OCI-LY3 (cell line): ENCODE results near the gene SAMD13.

ENCODE experiments used
- H2AFZ ChIP-seq: fragments of 200-600, 300-600 bp; shearing (Covaris generic); 2 replicates; pipeline ENCODE4 v1.6.0; 2014; ENCODE audit warnings: antibody characterized with exemption, low read depth, low read length
- H3K27ac ChIP-seq: fragments of 200-600, 300-600 bp; sonication (generic); 2 replicates; pipeline ENCODE4 v1.5.1; 2014; ENCODE audit warnings: mild to moderate bottlenecking, low read length, moderate library complexity, mixed read lengths
- H3K27me3 ChIP-seq: fragments of 200-600, 300-600 bp; sonication (generic); 2 replicates; pipeline ENCODE4 v1.6.1; 2014; ENCODE audit warnings: low read depth, low read length, mixed read lengths
- H3K36me3 ChIP-seq: fragments of 200-600, 300-600 bp; sonication (generic); replicated peaks from 2 replicates; pipeline ENCODE3; 2014; ENCODE audit warnings: low read depth, low read length, mixed read lengths
- H3K4me1 ChIP-seq: fragments of 300-600, 200-600 bp; sonication (generic); 2 replicates; pipeline ENCODE4 v1.6.1; 2014; ENCODE audit warnings: low read length, mixed read lengths
- H3K4me2 ChIP-seq: fragments of 200-600, 300-600 bp; sonication (generic); 2 replicates; pipeline ENCODE4 v1.6.1; 2014; ENCODE audit warnings: low read length, mixed read lengths
- H3K4me3 ChIP-seq: fragments of 300-600, 200-600 bp; sonication (generic); 2 replicates; pipeline ENCODE4 v1.5.1; 2014; ENCODE audit warnings: antibody characterized with exemption, mild to moderate bottlenecking, low read length, moderate library complexity
- H3K79me2 ChIP-seq: fragments of 300-600, 200-600 bp; shearing (Covaris generic); 2 replicates; pipeline ENCODE4 v1.6.1; 2014; ENCODE audit warnings: mild to moderate bottlenecking, low read length, mixed read lengths
- H3K9ac ChIP-seq: fragments of 300-600, 200-600 bp; shearing (Covaris generic); 2 replicates; pipeline ENCODE4 v1.6.0; 2014; ENCODE audit warnings: mild to moderate bottlenecking, low read length, moderate library complexity
- H3K9me3 ChIP-seq: fragments of 200-600, 300-600 bp; shearing (Covaris generic); 2 replicates; pipeline ENCODE4 v1.6.1; 2014; ENCODE audit warnings: low read length, mixed read lengths; ENCODE audit not compliant: insufficient read depth
- H4K20me1 ChIP-seq: fragments of 200-600, 300-600 bp; sonication (generic); 2 replicates; pipeline ENCODE4 v1.6.1; 2016; ENCODE audit warnings: low read length, mixed read lengths; ENCODE audit not compliant: insufficient read depth
- EZH2phosphoT487 ChIP-seq: fragments of 200-600 bp; shearing (Covaris generic); IDR thresholded peaks from 2 replicates; pipeline ENCODE4 v1.6.1; 2018; ENCODE audit warnings: antibody characterized with exemption, mixed run types, low read depth
- TF ChIP-seq, protein P1 (sequence below): fragments of 200-600, 300-600 bp; sonication (generic); IDR thresholded peaks from 2 replicates; pipeline ENCODE4 v1.5.1; 2014; ENCODE audit warnings: antibody characterized with exemption, low read length, low read depth

The SAMD13 gene

DNA sequence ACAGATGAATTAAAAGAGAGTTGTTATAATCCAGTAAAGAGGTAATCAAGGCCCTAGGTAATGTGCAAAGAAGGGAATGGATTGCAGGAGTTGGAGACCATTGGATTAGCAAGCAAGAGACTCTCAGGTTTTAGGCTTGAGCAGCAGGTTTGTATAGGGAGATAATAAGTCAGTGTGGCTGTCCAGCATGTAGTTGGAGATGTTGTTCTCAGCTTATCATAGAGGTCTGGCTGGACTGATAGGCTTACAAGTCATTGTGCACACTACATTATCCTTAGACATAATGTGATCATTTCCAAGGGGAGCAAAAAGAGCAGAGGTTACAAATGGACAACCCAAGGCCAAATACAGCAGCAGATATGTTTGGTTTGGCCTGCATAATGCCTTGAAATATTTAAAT lies 45.9 kb upstream of the SAMD13 start:
- Histone ChIP-seq H2AFZ (no peak overlapping the region), H3K79me2 (no peaks in the 10 kb centered on the region), H3K9me3 (no peaks in the 10 kb centered on the region), H3K27ac (no peak overlapping the region), H3K36me3 (no peaks in the 10 kb centered on the region), H3K4me2 (no peak overlapping the region), H3K9ac (no peak overlapping the region), H4K20me1 (no peaks in the 10 kb centered on the region), H3K4me1 (no peaks in the 10 kb centered on the region), H3K4me3 (no peak overlapping the region), H3K27me3 (no peaks in the 10 kb centered on the region)
- TF ChIP-seq EZH2phosphoT487, result no peak
- TF ChIP-seq, protein P1, sequence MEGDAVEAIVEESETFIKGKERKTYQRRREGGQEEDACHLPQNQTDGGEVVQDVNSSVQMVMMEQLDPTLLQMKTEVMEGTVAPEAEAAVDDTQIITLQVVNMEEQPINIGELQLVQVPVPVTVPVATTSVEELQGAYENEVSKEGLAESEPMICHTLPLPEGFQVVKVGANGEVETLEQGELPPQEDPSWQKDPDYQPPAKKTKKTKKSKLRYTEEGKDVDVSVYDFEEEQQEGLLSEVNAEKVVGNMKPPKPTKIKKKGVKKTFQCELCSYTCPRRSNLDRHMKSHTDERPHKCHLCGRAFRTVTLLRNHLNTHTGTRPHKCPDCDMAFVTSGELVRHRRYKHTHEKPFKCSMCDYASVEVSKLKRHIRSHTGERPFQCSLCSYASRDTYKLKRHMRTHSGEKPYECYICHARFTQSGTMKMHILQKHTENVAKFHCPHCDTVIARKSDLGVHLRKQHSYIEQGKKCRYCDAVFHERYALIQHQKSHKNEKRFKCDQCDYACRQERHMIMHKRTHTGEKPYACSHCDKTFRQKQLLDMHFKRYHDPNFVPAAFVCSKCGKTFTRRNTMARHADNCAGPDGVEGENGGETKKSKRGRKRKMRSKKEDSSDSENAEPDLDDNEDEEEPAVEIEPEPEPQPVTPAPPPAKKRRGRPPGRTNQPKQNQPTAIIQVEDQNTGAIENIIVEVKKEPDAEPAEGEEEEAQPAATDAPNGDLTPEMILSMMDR, result no peak

DNA sequence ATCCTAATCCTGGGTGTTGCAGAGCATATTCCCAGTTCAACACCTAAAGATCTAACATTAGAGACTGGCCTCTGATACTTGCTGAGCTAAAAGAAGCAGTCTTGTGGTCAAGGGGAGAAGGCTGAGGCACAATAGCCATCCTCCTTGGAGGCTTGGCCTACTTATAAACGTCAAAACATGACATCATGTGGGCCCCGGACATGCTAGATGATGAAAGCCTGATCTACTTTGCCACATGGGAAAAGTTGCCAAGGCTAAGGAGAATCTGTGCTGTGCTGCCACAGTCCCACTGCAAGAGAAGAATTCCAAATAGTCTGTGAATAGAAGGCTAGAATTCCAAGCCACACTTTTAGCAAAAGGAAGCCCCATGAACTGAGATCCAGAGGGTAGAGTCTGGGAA lies 43.9 kb upstream of the SAMD13 start:
- H3K9me3 ChIP-seq, result no peaks in the 10 kb centered on the region
- no peaks in the 10 kb centered on the region for H3K27me3 ChIP-seq
- H3K79me2 ChIP-seq, result no peaks in the 10 kb centered on the region
- no peak overlapping the region for H3K4me2 ChIP-seq
- no peak overlapping the region for H2AFZ ChIP-seq
- no peak overlapping the region for H3K4me3 ChIP-seq
- H3K9ac ChIP-seq, result no peak overlapping the region
- no peak overlapping the region for H3K27ac ChIP-seq
- H3K36me3 ChIP-seq, result no peaks in the 10 kb centered on the region
- TF ChIP-seq, protein P1, result no peak
- no peaks in the 10 kb centered on the region for H3K4me1 ChIP-seq
- H4K20me1 ChIP-seq, result no peaks in the 10 kb centered on the region

DNA sequence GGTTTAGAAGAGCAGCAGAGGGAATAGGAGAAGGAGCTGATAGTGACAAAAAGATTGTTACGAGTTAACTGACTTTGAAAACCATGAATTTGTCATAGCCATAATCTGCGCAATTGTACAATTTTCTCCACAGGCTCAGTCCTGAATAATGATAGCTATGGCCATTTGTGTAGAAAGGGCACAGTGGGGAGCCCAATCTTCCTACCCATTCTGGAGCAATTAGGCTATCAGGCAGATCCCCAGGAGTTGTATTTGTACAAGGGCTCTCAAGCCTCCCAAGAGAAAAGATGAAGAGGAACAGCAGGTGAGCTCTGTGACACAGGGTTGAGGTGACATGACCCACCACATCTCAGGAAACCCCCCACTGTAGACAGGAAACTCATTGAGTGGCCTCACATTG lies 42.1 kb upstream of the SAMD13 start:
- no peaks in the 10 kb centered on the region for H3K79me2 ChIP-seq
- H3K9me3 ChIP-seq, result no peaks in the 10 kb centered on the region
- H3K36me3 ChIP-seq, result no peaks in the 10 kb centered on the region
- H3K9ac ChIP-seq, result no peak overlapping the region
- H2AFZ ChIP-seq, result no peak overlapping the region
- H3K4me3 ChIP-seq, result no peak overlapping the region
- no peaks in the 10 kb centered on the region for H3K27me3 ChIP-seq
- no peak overlapping the region for H3K4me2 ChIP-seq
- no peak for TF ChIP-seq EZH2phosphoT487
- TF ChIP-seq, protein P1, result no peak
- no peaks in the 10 kb centered on the region for H4K20me1 ChIP-seq
- no peaks in the 10 kb centered on the region for H3K4me1 ChIP-seq
- no peak overlapping the region for H3K27ac ChIP-seq

DNA sequence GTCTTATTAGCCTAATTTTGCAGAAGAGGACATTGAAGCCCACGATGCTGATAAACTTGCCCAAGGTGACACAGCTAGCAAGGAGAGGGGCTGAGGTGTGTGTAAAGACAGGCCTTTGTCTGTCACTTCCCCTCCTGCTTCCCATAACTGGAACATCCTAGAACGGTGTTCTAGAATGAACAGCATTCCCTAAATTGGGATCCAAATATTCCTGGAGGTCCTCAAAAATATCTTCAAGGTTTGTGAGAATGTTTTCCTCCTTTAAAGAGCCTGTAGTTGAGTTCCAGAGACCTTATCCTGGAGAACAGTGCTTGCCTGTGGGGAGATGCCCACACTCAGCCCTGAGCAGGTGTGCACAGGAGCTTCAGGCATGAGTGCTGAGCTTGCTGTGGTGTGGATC lies 41.5 kb upstream of the SAMD13 start:
- H3K9me3 ChIP-seq, result no peaks in the 10 kb centered on the region
- no peak overlapping the region for H3K27ac ChIP-seq
- H3K9ac ChIP-seq, result no peak overlapping the region
- H3K36me3 ChIP-seq, result no peaks in the 10 kb centered on the region
- TF ChIP-seq, protein P1, result no peak
- TF ChIP-seq EZH2phosphoT487, result no peak
- no peak overlapping the region for H2AFZ ChIP-seq
- H3K4me1 ChIP-seq, result no peaks in the 10 kb centered on the region
- H4K20me1 ChIP-seq, result no peaks in the 10 kb centered on the region
- H3K4me3 ChIP-seq, result no peak overlapping the region
- H3K4me2 ChIP-seq, result no peak overlapping the region
- no peaks in the 10 kb centered on the region for H3K27me3 ChIP-seq
- H3K79me2 ChIP-seq, result no peaks in the 10 kb centered on the region
